GM12872 (cell line): ENCODE measurements around the gene APP.

Source experiments
- CTCF ChIP-seq: IDR thresholded peaks from 3 replicates; pipeline ENCODE4 v1.5.1; 2011; ENCODE audit warnings: low read depth, mild to moderate bottlenecking, low read length, moderate library complexity; ENCODE audit not compliant: insufficient read depth

The APP gene

GRCh38 chr21:26191609-26192008, 21.0 kb upstream of the APP start:
- TF ChIP-seq CTCF, result no peak

- TF ChIP-seq CTCF, result no peak
Measured at GRCh38 chr21:26188422-26188821, 17.9 kb upstream of the APP start.

GRCh38 chr21:26185446-26185845, 14.9 kb upstream of the APP start:
- no peak for TF ChIP-seq CTCF

GRCh38 chr21:26185021-26185420, 14.5 kb upstream of the APP start:
- no peak for TF ChIP-seq CTCF

GRCh38 chr21:26179501-26179900, 8.9 kb upstream of the APP start:
- no peak for TF ChIP-seq CTCF

GRCh38 chr21:26177746-26178426, 7.3 kb upstream of the APP start:
- TF ChIP-seq CTCF, result no peak

- no peak for TF ChIP-seq CTCF
Measured at GRCh38 chr21:26177187-26177586, 6.6 kb upstream of the APP start.
